Astrocyte (in vitro differentiated cells and primary cell): ENCODE measurements around the gene CSF2. TPM values are rescaled to one million over a fixed set of nuclear protein-coding genes. Genes with fewer than 3 reads are reported as not detected.

ENCODE experiments used
- DNase-seq: peaks from one replicate; pipeline ENCODE4 v3.0.0-alpha.2; 2010; ENCODE audit warnings: low read depth
- FAIRE-seq: peaks from 2 replicates; lab custom pipeline; 2011; peaks lifted over from hg19 to GRCh38; lab: Jason Lieb, UNC
- H2AFZ ChIP-seq: 2 replicates; pipeline ENCODE4 v1.6.0; 2012; ENCODE audit warnings: low read depth, low read length, inconsistent platforms
- H3K27ac ChIP-seq: 2 replicates; pipeline ENCODE4 v1.5.1; 2011; ENCODE audit warnings: low read depth, low read length, inconsistent platforms
- H3K27me3 ChIP-seq: 2 replicates; pipeline ENCODE4 v1.6.0; 2011; ENCODE audit warnings: low read length, inconsistent platforms; ENCODE audit not compliant: insufficient read depth
- H3K36me3 ChIP-seq: 2 replicates; pipeline ENCODE4 v1.5.1; 2011; ENCODE audit warnings: low read length, inconsistent platforms; ENCODE audit not compliant: insufficient read depth
- H3K4me1 ChIP-seq: 2 replicates; pipeline ENCODE4 v1.5.1; 2011; ENCODE audit warnings: low read length, inconsistent platforms; ENCODE audit not compliant: insufficient read depth
- H3K4me2 ChIP-seq: 2 replicates; pipeline ENCODE4 v1.6.0; 2012; ENCODE audit warnings: low read length, inconsistent platforms
- H3K4me3 ChIP-seq: 2 replicates; pipeline ENCODE4 v1.5.1; 2011; ENCODE audit warnings: low read depth, mild to moderate bottlenecking, low read length, inconsistent platforms; ENCODE audit not compliant: insufficient read depth
- H3K79me2 ChIP-seq: 2 replicates; pipeline ENCODE4 v1.6.0; 2012; ENCODE audit warnings: mild to moderate bottlenecking, low read length, inconsistent platforms; ENCODE audit not compliant: insufficient read depth
- H3K9ac ChIP-seq: 2 replicates; pipeline ENCODE4 v1.6.0; 2012; ENCODE audit warnings: mild to moderate bottlenecking, low read length, inconsistent platforms
- H3K9me3 ChIP-seq: 2 replicates; pipeline ENCODE4 v1.5.1; 2012; ENCODE audit warnings: low read depth, mild to moderate bottlenecking, low read length, inconsistent platforms; ENCODE audit not compliant: insufficient read depth
- H4K20me1 ChIP-seq: 2 replicates; pipeline ENCODE4 v1.6.0; 2012; ENCODE audit warnings: low read length, inconsistent platforms; ENCODE audit not compliant: insufficient read depth
- H3K27ac Mint-ChIP-seq: one replicate; pipeline ENCODE4 v1.8.0; 2021; ENCODE audit warnings: mild to moderate bottlenecking, mixed read lengths; ENCODE audit not compliant: unreplicated experiment
- H3K27me3 Mint-ChIP-seq: one replicate; pipeline ENCODE4 v1.8.0; 2021; ENCODE audit warnings: low read depth, mixed read lengths; ENCODE audit not compliant: unreplicated experiment
- H3K36me3 Mint-ChIP-seq: one replicate; pipeline ENCODE4 v1.8.0; 2021; ENCODE audit warnings: low read depth, mixed read lengths; ENCODE audit not compliant: unreplicated experiment
- H3K4me1 Mint-ChIP-seq: one replicate; pipeline ENCODE4 v1.8.0; 2021; ENCODE audit warnings: low read depth, mixed read lengths; ENCODE audit not compliant: unreplicated experiment
- H3K4me3 Mint-ChIP-seq: one replicate; pipeline ENCODE4 v1.8.0; 2021; ENCODE audit warnings: mild to moderate bottlenecking, moderate library complexity, mixed read lengths; ENCODE audit not compliant: unreplicated experiment
- H3K9me3 Mint-ChIP-seq: one replicate; pipeline ENCODE4 v1.8.0; 2021; ENCODE audit warnings: mild to moderate bottlenecking, mixed read lengths; ENCODE audit not compliant: unreplicated experiment
- CTCF ChIP-seq: IDR thresholded peaks from 2 replicates; pipeline ENCODE4 v1.5.1; 2011; ENCODE audit warnings: low read depth, mild to moderate bottlenecking, inconsistent platforms, low read length, moderate library complexity; ENCODE audit not compliant: insufficient read depth
- EZH2 ChIP-seq: IDR thresholded peaks from 2 replicates; pipeline ENCODE4 v1.6.1; 2012; ENCODE audit warnings: mild to moderate bottlenecking, low read length, inconsistent platforms; ENCODE audit not compliant: insufficient read depth
- total RNA-seq: library from RNA; stranded (reverse); gene quantifications from 2 replicates; pipeline ENCODE4 v1.2.1, GENCODE V29; 2021

The CSF2 gene
- total RNA-seq, 1 donor from 2014 or later, result not detected

GRCh38 chr5:132109494-132110053, 36.0 kb downstream of the CSF2 start:
- H3K79me2 ChIP-seq, result no peaks in the 10 kb centered on the region
- H3K27ac Mint-ChIP-seq, result no peak overlapping the region
- H3K4me2 ChIP-seq, result no peak overlapping the region
- H3K9ac ChIP-seq, result no peak overlapping the region
- no peaks in the 10 kb centered on the region for H3K9me3 ChIP-seq
- H3K4me3 Mint-ChIP-seq, result no peak overlapping the region
- no peak for DNase-seq
- peaks cover 13% of the 10 kb centered on the region for H3K4me1 ChIP-seq
- H3K27me3 Mint-ChIP-seq, result no peaks in the 10 kb centered on the region
- peaks cover 8% of the 10 kb centered on the region for H3K9me3 Mint-ChIP-seq
- H3K27me3 ChIP-seq, result no peaks in the 10 kb centered on the region
- H4K20me1 ChIP-seq, result no peaks in the 10 kb centered on the region
- no peak overlapping the region for H3K27ac ChIP-seq
- no peak overlapping the region for H2AFZ ChIP-seq
- peaks cover 11% of the 10 kb centered on the region for H3K4me1 Mint-ChIP-seq
- H3K36me3 Mint-ChIP-seq, result no peaks in the 10 kb centered on the region
- H3K36me3 ChIP-seq, result no peaks in the 10 kb centered on the region
- no peak overlapping the region for H3K4me3 ChIP-seq
- FAIRE-seq, result no peak
- TF ChIP-seq CTCF (no peak), EZH2 (no peak)

- H3K9me3 ChIP-seq, result no peaks in the 10 kb centered on the region
- H4K20me1 ChIP-seq, result no peaks in the 10 kb centered on the region
- no peak overlapping the region for H3K9ac ChIP-seq
- H3K79me2 ChIP-seq, result no peaks in the 10 kb centered on the region
- peaks cover 9% of the 10 kb centered on the region for H3K4me1 ChIP-seq
- H3K27ac ChIP-seq, result no peak overlapping the region
- Mint-ChIP-seq H3K4me3 (no peak overlapping the region), H3K4me1 (peaks cover 11% of the 10 kb centered on the region), H3K9me3 (peaks cover 8% of the 10 kb centered on the region), H3K27me3 (no peaks in the 10 kb centered on the region), H3K27ac (no peak overlapping the region), H3K36me3 (no peaks in the 10 kb centered on the region)
- DNase-seq, result no peak
- H3K27me3 ChIP-seq, result no peaks in the 10 kb centered on the region
- no peak overlapping the region for H3K4me3 ChIP-seq
- FAIRE-seq, result no peak
- no peak overlapping the region for H3K4me2 ChIP-seq
- no peak overlapping the region for H2AFZ ChIP-seq
- no peaks in the 10 kb centered on the region for H3K36me3 ChIP-seq
- TF ChIP-seq CTCF (no peak), EZH2 (no peak)
Measured at GRCh38 chr5:132110195-132110594, 36.6 kb downstream of the CSF2 start.

- Histone ChIP-seq H3K27me3 (no peaks in the 10 kb centered on the region), H3K79me2 (no peaks in the 10 kb centered on the region), H2AFZ (no peak overlapping the region), H3K9ac (no peak overlapping the region), H4K20me1 (no peaks in the 10 kb centered on the region), H3K36me3 (no peaks in the 10 kb centered on the region), H3K4me1 (peaks cover 9% of the 10 kb centered on the region), H3K9me3 (no peaks in the 10 kb centered on the region), H3K4me3 (no peak overlapping the region), H3K27ac (peak overlapping the region; percentile 3), H3K4me2 (peak overlapping the region; percentile 37)
- Mint-ChIP-seq H3K4me1 (peaks cover 11% of the 10 kb centered on the region), H3K4me3 (no peak overlapping the region), H3K9me3 (peaks cover 8% of the 10 kb centered on the region), H3K27ac (no peak overlapping the region), H3K36me3 (no peaks in the 10 kb centered on the region), H3K27me3 (no peaks in the 10 kb centered on the region)
- TF ChIP-seq EZH2, result no peak
- TF ChIP-seq CTCF, result no peak
- FAIRE-seq (no peak), DNase-seq (peak; percentile 91)
Measured at GRCh38 chr5:132110930-132111329, 37.3 kb downstream of the CSF2 start.
